HG03196 (cell line): ENCODE data around the gene SORBS1.

Experiments
- ATAC-seq: cut with Tn5 transposase; IDR thresholded peaks from one replicate; pipeline ENCODE4 v1.9.1; 2021; ENCODE audit not compliant: unreplicated experiment

The SORBS1 gene

DNA sequence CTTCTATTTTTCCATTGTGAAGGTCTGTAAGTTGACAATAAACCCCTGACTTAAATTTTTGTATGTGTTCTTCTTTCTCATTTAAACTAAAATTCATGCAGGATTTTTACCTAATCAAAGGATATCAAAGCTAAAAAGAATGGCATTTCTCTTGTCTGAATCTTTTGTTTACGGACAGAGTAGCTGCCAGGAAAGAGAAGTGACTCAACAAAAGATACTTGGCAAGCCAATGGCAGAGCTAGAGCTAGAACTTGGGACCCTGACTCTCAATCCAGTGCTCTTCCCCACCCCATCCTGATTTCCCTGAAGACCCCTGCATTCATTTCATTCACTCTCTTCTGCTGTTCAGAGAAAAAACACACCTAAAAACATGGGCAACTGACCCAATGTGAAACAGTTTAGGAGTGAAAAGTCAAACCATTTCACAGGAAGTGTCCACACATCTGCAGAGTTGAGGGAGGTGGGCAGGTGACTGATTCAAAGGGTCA, 230.2 kb downstream of the SORBS1 start:
- ATAC-seq = no peak

DNA sequence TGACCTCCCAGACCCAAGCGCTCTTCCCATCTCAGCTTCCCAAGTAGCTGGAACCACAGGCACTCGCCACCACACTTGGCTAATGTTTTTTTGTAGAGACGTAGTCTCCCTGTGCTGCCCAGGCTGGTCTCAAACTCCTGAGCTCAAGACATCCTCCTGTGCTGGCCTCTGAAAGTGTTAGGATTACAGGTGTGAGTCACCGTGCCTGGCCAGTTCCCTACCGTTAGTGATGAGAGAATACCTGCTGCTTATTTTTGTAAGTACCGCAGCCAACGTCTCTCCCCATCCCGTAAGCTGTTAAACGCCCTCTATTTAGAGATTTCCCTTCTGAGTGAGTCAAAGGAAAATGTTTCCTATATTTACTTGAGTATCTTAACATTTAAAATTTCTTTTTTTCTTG, 231.9 kb downstream of the SORBS1 start:
- ATAC-seq = no peak

DNA sequence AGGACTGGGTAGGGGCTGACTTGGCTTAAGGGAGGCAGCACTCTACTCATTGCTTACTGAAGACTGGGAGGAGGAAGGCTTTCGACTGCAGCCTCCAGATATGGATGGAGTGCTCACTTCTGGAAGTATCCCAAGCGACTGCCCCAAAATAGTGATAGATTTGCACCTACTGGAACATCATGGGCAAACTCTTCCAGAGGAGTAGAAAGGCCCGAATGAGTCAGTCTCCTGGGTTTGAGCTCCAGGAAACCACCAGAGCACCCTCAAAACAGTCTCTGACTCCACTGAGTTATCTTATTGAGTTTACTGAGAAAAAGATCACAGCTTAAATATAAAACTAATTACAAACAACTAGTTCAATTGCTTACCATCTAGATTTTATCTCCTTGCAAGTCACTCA, 233.2 kb downstream of the SORBS1 start:
- no peak for ATAC-seq

DNA sequence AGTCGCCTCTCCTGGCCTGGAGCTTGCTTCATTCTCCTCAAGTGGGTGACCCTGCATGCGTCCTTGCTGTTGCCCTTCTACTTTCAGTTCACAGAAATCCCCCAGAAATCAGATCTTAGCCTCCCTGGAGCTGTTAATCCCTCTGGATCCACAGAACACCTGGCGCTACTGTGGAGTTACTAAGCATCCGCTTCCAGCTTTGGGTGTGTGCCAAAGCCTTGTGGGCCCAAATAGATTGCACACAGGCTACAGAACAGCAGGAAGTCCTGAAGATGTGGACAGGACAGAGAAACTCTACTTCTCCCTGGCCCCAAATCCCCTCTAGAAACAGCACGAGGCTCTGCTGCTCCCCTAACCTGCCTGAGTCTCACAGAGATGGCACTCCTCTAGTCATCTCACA, 233.8 kb downstream of the SORBS1 start:
- no peak for ATAC-seq

- ATAC-seq = no peak
Measured at GRCh38 chr10:95326396-95326795, 234.8 kb downstream of the SORBS1 start.

DNA sequence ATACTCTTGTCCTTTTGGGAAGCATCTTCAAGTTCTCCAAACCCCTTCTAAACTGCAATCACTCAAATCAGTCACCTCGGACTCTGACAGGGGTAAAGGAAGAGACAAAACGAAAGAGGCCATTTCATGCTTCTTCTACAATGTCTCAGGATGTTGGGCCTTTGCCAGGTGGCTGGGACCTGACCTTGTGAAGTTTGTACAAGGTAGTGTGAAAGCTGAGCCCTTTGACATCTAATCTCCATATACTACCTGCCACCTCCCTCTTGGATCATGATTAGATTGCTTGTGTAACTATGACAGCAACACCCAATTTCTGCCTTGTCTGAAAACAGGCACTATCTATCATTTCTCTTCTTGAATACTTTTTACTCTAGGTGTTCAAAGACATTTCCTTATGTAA, 235.3 kb downstream of the SORBS1 start:
- no peak for ATAC-seq

- no peak for ATAC-seq
Measured at GRCh38 chr10:95324436-95325268, 236.5 kb downstream of the SORBS1 start.

- ATAC-seq = no peak
Measured at GRCh38 chr10:95321554-95322301, 239.4 kb downstream of the SORBS1 start.

DNA sequence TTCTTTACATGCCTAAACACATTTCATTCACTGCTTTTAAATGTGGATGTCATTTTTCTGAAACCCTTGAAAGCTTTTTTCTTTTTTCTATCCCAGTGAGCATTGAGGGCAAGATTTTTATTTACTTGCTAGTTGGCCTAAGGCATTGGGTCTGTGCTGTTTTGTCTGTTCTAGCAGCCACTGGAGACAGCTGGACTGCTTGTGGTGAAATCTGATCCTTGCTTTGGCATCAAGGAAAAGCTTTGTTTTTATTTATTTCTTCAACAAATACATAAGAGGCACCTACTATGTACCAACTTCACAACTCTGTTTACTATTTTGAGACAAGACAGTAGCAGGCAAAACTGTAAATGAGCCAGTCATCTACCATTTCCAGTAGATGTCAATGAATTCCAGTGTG, 241.9 kb downstream of the SORBS1 start:
- ATAC-seq = no peak

DNA sequence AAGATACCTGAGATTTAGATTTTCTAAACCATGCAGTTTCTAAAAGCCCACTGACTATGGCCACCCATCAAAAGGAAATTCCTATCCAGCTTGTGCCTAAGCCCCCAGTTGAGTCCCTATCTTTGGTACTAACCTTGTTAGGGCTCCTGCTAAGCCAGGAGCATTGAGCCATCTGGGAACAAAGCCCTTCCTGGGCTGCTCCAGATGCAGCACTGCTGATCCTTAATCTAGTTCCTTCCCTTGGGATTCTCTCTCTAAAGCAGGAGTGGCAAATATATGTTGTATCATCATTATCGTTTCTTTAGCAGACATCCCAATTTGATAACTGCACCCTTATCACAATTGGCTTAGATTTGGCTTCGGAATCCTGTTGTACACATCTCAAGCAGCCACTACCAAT, 245.7 kb downstream of the SORBS1 start:
- ATAC-seq = no peak

DNA sequence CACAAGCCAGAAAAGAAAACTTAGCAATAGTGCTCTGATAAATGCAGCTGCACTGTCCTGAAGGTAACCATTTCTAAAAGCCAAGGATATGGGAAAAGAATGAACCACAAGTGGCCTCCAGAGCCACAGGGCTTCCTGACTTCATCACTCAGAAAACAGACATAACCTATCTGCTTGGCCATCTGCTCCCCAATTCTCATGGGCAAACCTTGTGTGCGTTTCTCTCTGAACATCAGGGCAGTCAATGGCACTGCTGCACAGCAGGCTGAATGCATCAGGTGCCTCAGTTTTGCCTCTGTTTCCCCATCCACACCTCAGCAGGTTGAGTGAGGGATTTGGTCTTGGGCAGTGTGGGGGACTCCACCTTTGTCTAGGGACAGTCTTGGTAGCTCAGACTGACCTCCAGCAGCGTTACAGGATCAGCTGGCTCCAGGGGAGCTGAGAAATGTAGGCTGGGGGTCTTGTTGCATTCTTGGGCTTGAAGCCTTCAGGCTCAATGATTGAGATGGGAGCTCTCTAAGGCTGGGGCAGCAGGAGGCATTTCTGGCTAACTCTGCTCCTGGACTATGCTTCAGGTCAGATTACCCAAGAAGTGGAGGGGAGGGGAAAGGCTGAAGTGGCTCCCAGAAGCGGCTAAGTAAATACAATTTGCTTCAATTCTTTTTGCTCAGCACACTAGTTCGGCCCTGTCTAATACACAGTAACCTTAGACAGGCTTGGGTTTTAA, 246.8 kb downstream of the SORBS1 start:
- no peak for ATAC-seq

DNA sequence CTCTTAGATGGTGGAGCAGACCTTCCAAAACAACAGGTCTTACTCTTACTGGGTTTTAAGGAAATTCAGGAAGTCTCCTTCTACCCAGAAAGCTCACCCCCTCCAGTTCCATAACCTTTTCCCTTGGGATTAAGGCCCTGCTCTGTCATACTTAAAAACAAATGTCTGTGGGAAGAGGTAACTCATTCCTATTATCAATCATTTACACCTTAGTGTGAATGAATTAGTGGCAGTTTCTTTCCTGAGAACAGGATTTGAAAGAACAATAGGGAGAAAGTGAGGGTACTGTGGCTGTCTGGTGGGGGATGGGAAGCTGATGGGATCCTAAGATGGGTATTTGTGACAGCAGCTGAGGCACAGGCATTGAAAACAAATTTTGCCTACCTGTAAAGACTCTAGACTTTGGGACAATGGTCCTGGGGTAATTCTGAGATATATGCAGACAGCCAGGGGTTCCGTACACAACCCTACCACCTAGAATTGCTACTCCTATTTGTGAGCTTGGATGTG, 248.1 kb downstream of the SORBS1 start:
- no peak for ATAC-seq

DNA sequence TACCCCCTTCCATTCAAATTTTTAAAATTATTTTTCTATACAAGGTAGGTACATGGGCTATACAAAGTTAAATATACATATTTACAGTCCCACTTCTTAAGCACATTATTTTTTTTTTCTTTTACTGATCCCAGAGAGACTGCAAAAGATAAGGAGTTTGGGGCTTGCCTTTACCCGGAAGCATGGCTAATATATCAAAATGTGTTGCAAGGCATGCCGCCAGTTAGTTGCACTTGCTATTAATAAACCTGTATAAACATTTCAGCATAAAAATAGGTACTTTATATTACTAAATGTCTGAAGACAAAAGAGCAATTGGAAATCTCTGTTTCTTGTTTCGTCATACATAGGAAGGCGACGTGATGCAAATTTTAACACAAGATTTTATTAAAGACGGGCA, 248.9 kb downstream of the SORBS1 start:
- no peak for ATAC-seq

DNA sequence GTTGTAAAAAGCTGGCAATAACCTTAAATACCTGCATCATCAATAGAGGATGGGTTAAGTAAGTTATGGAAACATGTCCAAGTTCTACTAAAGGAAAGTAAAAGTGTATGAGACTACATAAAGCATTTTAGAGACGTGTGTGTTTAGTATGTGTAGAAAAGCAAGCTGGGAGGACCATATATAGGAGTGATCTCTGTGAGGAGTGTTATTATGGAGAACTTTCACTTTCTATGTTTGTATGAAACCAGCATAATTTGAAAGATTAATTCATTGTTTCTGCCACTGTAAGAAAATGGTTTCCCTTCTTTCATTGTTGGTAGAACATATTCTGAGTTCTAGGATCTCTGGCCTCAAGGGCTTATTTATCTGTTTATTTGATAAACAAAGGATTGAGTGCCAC, 251.2 kb downstream of the SORBS1 start:
- no peak for ATAC-seq

DNA sequence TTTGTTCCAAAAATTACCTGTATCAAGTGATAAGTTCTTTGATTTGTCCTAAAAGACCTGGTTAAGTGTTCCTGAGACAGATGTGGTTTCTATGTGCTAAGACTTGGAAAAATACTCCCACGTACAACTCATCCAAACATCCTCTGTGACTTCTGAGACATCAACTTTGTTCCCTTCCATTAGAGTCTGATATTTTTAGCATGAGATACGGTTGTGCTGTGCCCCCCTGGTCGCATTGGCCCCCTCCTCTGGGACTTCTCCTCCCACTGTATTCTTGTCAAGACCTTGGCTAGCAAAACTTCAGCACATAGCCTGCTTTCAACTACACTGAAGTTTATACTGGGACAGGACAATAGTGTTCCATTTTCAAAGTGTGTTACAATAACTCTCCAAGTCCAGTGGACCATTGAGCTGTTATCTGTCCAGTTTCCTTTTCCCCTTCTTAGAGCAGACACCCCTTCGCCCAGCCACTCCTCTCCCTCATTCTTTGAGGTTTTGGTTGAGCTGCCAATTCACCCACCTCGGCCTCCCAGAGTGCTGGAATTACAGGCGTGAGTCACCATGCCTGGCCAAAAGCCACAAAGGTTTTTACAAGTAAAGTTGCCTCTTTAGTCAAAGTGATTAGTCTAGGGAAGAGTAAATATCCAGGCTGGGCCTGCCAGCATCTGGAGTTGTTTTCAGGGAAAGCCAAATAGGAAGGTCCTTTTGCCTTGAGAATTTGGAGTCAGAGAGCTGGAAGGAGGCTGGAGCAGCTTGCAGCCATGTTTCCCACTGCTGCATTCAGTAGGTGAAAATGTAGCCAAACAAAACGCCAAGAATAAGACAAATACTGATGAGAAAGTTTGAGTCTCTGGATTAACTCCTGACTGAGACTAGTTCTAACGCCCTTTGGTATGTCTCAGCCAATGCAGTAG, 252.5 kb downstream of the SORBS1 start:
- no peak for ATAC-seq

- no peak for ATAC-seq
Measured at GRCh38 chr10:95306851-95307250, 254.3 kb downstream of the SORBS1 start.

DNA sequence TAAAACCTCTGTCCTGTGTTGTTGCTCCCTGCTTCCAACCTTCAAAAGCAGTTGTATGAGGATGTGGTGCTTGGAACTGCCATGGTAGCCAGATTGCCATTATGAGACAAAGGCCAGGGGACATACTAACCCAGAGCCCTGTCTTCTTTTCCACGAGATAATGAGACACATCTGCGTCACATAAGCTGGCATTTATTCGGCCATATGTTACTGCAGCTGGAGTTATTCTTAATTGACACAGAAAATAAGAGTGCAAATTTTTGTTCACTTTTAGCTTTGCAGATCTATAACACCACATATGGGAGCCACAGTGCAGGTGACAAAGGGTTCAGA, 254.9 kb downstream of the SORBS1 start:
- no peak for ATAC-seq

DNA sequence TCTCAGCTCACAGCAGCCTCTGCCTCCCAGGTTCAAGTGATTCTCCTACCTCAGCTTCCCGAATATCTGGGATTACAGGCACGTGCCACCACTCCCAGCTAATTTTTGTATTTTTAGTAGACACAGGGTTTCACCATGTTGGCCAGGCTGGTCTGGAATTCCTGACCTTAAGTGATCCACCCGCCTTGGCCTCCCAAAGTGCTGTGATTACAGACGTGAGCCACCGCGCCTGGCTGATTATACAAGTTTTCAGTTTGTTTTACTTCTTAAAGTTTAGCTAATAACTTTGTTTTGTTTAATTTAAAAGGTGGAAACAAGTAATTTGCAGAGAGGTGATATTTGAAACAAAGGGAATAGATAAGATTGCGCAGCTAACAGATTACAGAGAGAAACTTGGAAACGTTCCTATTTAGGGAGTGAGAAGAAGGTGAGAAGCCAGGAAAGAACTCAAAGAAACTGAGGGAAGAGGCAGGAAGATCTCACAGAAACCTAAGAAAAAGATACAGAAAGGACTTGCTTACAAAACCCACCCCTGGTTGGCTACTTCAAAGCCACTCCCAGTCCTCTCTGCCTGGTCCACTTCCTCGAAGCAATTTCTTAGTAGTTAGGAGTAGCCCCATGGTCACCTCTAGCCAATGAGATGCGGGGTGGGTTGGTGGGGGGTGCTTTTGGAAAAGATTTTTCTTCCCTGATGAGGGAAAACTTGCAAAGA, 255.4 kb downstream of the SORBS1 start:
- ATAC-seq = no peak

DNA sequence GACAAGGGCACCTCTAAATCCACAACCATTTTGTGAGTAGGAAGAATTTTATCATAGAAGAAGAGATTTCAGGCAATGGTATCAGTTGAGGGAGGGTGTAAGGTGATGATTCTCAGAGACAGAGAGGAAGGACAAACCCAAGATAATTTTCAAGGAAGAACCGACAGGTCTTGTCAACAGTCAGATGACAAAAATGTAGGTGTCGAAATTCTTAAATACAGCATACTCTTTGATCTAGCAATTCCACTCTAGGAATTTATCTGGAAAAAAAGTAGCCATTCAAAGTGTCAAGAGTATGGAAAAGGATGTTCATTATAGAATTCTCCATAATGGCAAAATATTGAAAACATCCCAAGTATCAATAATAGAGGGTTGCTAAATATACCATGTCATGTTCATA, 256.2 kb downstream of the SORBS1 start:
- no peak for ATAC-seq

DNA sequence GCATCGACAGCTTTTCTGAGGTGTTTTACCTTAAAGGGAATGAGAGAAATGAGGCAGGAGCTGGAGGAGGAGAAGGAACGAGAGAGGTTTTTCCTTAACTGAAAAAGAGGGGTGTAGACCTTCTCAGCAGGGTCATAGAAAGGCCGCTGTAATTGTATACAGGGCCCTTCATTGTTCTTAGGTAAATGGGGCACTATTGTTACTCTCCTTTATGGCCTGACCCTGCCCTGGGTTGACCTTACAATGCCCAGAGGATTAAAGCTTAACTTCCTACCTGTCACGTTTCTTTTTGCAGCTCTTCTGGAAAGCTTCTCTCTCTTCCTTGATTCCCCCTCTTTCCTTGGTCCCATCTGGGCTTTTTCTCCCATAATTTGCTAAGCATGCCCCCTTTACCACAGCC, 256.7 kb downstream of the SORBS1 start:
- no peak for ATAC-seq
